Fibroblast of mammary gland (primary cell): ENCODE measurements around the gene GPR55.

Source experiments
- DNase-seq: peaks from one replicate; pipeline ENCODE4 v3.0.0-alpha.2; 2010; ENCODE audit warnings: low read depth
- H3K4me3 ChIP-seq: 2 replicates; pipeline ENCODE4 v1.5.1; 2011; ENCODE audit warnings: low read depth, mild to moderate bottlenecking, low read length, moderate library complexity; ENCODE audit not compliant: control insufficient read depth
- TF ChIP-seq, protein P1 (sequence below): conservative IDR thresholded peaks from 2 replicates; pipeline ENCODE4 v1.5.1; 2011; ENCODE audit warnings: low read depth, low read length, inconsistent platforms; ENCODE audit not compliant: control insufficient read depth, insufficient read depth

Gene GPR55

DNA sequence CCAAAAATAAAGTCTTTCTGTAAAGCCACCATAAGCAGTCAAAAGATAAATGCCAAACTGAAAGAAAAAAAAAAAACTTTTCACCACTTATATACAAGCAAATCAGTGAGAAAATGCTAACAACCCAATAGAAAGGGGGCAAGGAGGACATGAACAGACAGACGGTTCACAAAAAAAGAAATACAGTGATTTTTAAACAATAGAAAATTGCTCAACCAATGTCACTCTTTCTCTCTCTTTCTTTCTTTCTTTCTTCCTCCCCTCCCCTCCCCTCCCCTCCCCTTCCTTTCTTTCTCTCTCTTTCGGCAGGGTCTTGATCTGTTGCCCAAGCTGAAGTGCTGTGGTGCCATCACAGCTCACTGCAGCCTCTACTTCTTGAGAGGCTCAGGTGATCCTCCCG, 42.1 kb upstream of the GPR55 start:
- DNase-seq, result no peak
- no peak overlapping the region for H3K4me3 ChIP-seq
- TF ChIP-seq, protein P1, sequence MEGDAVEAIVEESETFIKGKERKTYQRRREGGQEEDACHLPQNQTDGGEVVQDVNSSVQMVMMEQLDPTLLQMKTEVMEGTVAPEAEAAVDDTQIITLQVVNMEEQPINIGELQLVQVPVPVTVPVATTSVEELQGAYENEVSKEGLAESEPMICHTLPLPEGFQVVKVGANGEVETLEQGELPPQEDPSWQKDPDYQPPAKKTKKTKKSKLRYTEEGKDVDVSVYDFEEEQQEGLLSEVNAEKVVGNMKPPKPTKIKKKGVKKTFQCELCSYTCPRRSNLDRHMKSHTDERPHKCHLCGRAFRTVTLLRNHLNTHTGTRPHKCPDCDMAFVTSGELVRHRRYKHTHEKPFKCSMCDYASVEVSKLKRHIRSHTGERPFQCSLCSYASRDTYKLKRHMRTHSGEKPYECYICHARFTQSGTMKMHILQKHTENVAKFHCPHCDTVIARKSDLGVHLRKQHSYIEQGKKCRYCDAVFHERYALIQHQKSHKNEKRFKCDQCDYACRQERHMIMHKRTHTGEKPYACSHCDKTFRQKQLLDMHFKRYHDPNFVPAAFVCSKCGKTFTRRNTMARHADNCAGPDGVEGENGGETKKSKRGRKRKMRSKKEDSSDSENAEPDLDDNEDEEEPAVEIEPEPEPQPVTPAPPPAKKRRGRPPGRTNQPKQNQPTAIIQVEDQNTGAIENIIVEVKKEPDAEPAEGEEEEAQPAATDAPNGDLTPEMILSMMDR, result no peak

DNA sequence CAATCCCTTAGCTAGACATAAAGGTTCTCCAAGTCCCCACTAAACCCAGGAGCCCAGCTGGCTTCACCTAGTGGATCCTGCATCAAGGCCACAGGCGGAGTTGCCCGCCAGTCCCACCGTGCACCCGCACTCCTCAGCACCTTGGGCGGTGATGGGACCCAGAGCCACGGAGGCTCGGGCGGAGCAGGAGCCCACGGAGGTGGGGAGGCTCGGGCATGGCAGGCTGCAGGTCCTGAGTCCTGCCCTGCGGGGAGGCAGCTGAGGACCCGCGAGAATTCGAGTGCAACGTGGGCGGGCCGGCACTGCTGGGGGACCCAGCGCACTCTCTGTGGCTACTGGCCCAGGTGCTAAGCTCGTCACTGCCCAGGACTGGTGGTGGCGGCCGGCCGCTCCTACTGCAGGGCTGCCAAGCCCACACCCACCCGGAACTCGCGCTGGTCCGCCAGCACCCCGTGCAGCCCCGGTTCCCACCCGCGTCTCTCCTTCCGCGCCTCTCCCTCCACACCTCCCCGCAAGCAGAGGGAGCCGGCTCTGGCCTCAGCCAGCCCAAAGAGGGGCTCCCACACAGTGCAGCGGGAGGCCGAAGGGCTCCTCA, 39.2 kb upstream of the GPR55 start:
- no peak overlapping the region for H3K4me3 ChIP-seq
- TF ChIP-seq, protein P1, result no peak
- no peak for DNase-seq

DNA sequence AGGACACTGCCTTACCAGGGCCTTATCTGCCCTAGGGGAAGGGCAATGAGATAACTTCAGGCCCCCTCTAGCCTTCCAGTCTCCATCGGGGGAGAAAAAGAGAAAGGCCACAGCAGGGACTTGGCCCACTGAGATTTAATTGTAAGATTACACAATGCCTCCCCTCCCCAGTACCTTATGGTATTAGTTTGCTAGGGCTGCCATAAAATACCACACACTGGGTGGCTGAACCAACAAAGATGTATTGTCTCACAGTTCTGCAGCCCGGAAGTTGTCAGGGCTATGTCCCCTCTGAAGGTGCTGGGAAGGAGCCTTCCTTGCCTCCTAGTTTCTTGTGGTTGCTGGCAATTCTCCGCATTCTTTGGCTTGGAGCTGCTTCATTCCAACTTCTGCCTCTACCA, 36.0 kb upstream of the GPR55 start:
- H3K4me3 ChIP-seq, result no peak overlapping the region
- TF ChIP-seq, protein P1, result no peak
- peak; percentile 7 for DNase-seq

DNA sequence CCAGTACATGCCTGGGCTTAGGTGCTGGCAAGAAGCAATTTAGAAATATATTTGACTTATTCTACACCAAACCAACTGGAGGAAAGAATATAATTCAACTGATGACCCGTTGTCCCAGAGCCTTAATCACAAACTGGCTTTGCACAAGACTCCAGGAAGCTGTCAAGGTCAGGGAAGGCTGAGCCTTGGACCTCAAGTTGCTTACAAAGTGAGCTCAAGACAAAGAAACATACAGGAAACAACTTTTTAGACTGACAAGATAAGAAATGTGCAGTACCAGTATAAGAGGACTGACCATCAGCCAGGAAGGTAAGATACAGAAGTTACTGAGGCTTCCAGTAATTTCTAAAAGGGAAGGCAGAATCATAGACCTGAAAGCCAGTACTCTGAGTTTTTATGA, 35.0 kb upstream of the GPR55 start:
- TF ChIP-seq, protein P1, result no peak
- H3K4me3 ChIP-seq, result no peak overlapping the region
- DNase-seq, result no peak

DNA sequence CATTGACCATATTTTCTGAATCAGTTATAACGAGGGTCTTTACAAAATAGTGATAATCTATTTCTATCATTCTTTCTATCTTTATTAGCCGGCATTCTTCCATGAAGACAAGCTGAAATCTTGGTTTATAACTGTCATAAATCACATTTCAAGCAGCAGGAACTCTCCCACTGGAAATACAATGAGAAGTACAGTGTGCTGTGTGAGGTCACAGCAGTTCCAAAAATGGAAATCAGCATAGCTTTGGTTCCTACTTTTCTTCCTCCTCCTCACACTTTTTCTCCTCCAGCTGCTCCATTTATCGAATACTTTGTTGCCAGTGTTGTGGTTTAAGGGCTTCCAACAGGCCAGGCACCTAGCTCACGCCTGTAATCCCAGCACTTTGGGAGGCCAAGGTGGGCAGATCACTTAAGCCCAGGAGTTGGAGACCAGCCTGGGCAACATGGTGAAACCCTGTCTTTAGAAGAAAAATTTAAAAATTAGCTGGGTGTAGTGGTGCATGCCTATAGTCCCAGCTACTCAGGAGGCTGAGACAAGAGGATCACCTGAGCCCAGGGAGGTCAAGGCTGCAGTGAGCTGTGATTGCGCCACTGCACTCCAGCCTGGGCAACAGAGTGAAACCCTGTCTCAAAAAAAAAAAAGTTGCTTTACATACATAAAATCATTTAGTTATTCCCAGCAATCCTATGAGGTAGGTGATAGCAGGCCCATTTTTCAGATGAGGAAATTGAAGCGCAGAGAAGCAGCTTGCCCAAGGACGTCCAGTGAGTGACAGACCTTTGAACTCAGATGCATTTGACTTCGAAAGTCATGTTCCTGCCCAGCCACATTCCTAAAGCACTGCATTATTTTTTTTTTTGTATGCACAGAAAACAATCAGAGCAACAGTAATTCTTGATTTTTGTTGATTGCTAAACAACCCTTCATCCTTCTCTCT, 34.0 kb upstream of the GPR55 start:
- DNase-seq, result no peak

DNA sequence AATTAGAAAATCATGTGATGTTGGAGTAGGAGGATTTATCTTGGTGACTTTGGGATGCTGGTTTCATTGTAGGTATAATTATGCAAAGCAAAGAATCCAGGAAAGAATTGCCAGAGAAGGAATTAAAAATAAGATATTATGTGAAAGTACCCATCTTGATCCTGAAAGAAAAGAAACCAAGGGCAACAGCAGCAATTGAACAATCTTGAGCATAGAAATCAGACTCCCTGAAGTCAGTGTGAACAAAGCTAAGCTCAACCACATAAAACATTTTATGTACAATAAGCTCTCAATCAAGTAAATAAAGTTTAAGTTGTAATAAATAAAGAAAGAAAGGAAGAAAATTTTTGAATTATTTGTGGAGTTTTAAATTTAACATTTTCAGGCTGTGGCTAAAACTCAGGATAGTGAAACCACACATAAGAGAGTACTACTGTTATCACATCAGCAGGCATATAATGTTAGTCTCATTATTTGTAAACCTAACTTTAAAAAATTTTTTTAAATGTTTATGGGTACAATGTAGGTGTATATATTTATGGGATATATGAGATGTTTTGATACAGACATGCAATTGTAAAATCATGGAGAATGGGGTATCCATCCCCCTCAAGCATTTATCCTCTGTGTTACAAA, 32.8 kb upstream of the GPR55 start:
- peak overlapping the region; percentile 44 for H3K4me3 ChIP-seq
- DNase-seq, result no peak
- TF ChIP-seq, protein P1, result no peak

More for the DNA sequence above, 34.0 kb upstream of the GPR55 start:
- TF ChIP-seq, protein P1, result no peak
- no peak overlapping the region for H3K4me3 ChIP-seq
